Chondrocyte (in vitro differentiated cells): ENCODE results near the gene E2F4. TPM values are rescaled to one million over a fixed set of nuclear protein-coding genes. Genes with fewer than 3 reads are reported as not detected.
A peak's percentile ranks its signal among the peaks of the same experiment; 100 is the strongest.

Source experiments
- DNase-seq: peaks from one replicate; pipeline ENCODE4 v3.0.0; 2021; ENCODE audit warnings: mixed read lengths, low spot score
- H3K27ac Mint-ChIP-seq: one replicate; pipeline ENCODE4 v1.8.0; 2021; ENCODE audit warnings: mild to moderate bottlenecking, moderate library complexity, mixed read lengths; ENCODE audit not compliant: unreplicated experiment
- H3K27me3 Mint-ChIP-seq: 2 replicates; pipeline ENCODE4 v1.8.0; 2021; ENCODE audit warnings: low read depth, mixed read lengths
- H3K36me3 Mint-ChIP-seq: 2 replicates; pipeline ENCODE4 v1.8.0; 2021; ENCODE audit warnings: low read depth, mixed read lengths
- H3K4me1 Mint-ChIP-seq: 2 replicates; pipeline ENCODE4 v1.8.0; 2021; ENCODE audit warnings: low read depth, mild to moderate bottlenecking, mixed read lengths
- H3K4me3 Mint-ChIP-seq: one replicate; pipeline ENCODE4 v1.8.0; 2021; ENCODE audit warnings: mild to moderate bottlenecking, moderate library complexity, mixed read lengths; ENCODE audit not compliant: unreplicated experiment
- H3K9me3 Mint-ChIP-seq: 2 replicates; pipeline ENCODE4 v1.8.0; 2021; ENCODE audit warnings: low read depth, mixed read lengths
- CTCF ChIP-seq: fragments of 200-600 bp; sonication (generic); IDR thresholded peaks from 2 replicates; pipeline ENCODE4 v1.5.0; 2021; ENCODE audit warnings: antibody characterized with exemption, mild to moderate bottlenecking, moderate library complexity
- total RNA-seq: library from RNA; stranded (reverse); gene quantifications from 3 replicates; pipeline ENCODE4 v1.2.1, GENCODE V29; 2021

The E2F4 gene
- total RNA-seq, 1 donor from 2014 or later, result 33.4 TPM

DNA sequence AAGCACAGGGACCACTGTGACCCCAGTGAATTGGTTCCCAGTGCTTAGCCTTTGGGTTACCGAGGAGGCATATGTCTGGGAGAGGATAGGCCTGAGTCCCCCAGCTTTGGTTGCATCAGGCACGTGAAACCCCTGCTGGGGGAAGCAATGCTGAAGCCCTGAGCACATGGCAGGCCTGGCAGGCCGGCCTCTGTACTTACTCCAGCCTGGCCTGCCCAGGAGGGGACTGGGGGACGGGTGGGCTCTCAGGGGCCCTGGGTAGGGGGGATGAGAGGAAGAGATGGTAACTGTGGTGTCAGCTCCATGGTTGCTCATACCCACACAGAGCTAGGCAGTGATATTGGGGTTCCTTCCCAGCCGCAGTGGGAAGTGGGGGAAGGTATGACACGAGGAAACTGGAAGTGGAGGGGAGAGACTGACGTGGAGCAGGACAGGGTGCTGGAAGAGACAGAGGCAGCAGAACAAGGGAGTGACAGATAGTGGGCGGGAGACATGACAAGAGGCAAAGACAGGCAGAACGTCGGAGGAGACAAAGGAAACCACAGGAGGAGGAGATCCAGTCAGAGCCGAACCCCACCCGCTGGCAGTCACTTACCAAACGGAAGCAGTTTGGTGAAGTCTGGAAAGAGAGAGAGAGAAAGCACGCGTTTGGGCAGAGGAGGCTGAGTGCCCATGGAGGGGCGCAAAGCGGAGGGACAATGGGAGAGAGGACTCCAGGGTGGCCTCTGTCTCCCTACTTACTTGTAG, 44.0 kb downstream of the E2F4 start:
- H3K36me3 Mint-ChIP-seq, result peaks cover 21% of the 10 kb centered on the region
- no peak for TF ChIP-seq CTCF
- H3K9me3 Mint-ChIP-seq, result no peaks in the 10 kb centered on the region
- peak overlapping the region; percentile 59 for H3K27ac Mint-ChIP-seq
- no peak overlapping the region for H3K4me3 Mint-ChIP-seq
- no peaks in the 10 kb centered on the region for H3K27me3 Mint-ChIP-seq
- H3K4me1 Mint-ChIP-seq, result peaks cover 13% of the 10 kb centered on the region
- no peak for DNase-seq

- H3K4me3 Mint-ChIP-seq, result no peak overlapping the region
- no peak for TF ChIP-seq CTCF
- peaks cover 21% of the 10 kb centered on the region for H3K4me1 Mint-ChIP-seq
- DNase-seq, result no peak
- H3K9me3 Mint-ChIP-seq, result no peaks in the 10 kb centered on the region
- H3K36me3 Mint-ChIP-seq, result peaks cover 21% of the 10 kb centered on the region
- no peak overlapping the region for H3K27ac Mint-ChIP-seq
- no peaks in the 10 kb centered on the region for H3K27me3 Mint-ChIP-seq
Measured at GRCh38 chr16:67236563-67237395, 44.8 kb downstream of the E2F4 start.

DNA sequence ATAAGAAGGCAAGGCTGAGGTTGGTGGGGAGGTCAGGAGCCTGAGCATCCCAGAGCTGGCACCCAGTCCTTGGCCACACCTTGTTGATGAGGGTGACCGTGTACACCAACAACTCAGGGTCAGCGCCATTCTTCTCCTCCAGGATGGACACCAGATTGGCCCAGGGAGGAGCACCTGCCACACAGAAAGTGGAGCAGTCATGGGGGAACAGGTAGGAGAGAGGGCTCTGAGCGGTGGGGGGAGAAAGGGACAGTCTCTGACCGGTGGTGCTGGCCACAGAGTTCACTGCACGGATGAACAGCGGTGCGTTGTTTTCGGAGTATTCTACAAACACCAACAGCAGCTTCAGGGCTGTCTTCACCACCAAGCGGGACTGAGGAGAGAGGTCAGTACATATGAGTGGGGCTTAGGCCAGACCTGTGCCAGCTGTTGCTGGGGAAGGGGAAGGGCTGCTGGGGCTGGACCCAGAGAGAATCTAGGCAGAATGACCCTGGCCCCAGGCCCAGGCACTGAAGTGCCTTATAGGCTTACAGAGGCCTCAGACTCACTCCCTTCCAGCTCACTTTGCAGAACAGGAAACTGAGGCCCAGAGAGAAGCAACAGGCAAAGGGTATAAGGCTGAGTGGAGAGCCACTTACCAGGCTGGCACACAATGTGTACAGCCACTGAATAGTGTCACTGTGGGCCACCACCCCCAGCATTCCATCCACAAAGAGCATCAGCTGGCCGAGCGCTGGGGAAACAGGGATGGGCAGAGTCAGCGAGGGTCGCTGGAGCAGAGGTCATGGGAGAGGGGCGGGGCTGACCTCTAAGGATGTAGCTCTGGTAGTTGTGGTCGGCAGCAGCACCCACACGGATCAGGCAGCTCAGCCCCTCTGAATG, 45.7 kb downstream of the E2F4 start:
- H3K36me3 Mint-ChIP-seq, result peaks cover 21% of the 10 kb centered on the region
- peaks cover 29% of the 10 kb centered on the region for H3K4me1 Mint-ChIP-seq
- no peaks in the 10 kb centered on the region for H3K27me3 Mint-ChIP-seq
- H3K4me3 Mint-ChIP-seq, result no peak overlapping the region
- no peaks in the 10 kb centered on the region for H3K9me3 Mint-ChIP-seq
- peak; percentile 84 for DNase-seq
- H3K27ac Mint-ChIP-seq, result no peak overlapping the region
- TF ChIP-seq CTCF, result no peak

DNA sequence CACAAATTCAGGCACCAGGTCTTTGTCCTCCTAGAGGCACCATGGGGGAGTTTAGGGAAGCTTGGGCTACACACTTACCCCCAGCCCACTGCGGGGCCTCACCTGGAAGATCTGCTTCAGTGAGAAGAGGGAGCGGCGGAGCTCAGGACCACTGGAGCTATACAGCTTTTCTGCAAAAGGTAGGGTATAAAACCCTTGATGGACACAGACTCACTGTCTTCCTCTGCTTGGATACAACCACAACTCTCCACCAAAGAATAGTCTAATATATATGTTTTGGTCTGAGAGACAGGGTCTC, 46.3 kb downstream of the E2F4 start:
- no peaks in the 10 kb centered on the region for H3K9me3 Mint-ChIP-seq
- no peaks in the 10 kb centered on the region for H3K27me3 Mint-ChIP-seq
- no peak for TF ChIP-seq CTCF
- DNase-seq, result no peak
- no peak overlapping the region for H3K4me3 Mint-ChIP-seq
- H3K36me3 Mint-ChIP-seq, result peaks cover 21% of the 10 kb centered on the region
- peaks cover 30% of the 10 kb centered on the region for H3K4me1 Mint-ChIP-seq
- no peak overlapping the region for H3K27ac Mint-ChIP-seq
